Endothelial cell of umbilical vein (primary cell): ENCODE measurements around the gene TOP1.

Source experiments
- CTCF ChIP-seq, 2 donors: IDR thresholded peaks; 1 replicate in 1 of 2; 2 replicates in 1 of 2; pipeline ENCODE4 v1.5.1; 2011; ENCODE audit warnings: low read length in 2 of 2, mild to moderate bottlenecking in 2 of 2, moderate library complexity in 2 of 2, control low read depth in 1 of 2, inconsistent platforms in 1 of 2, low read depth in 1 of 2; ENCODE audit not compliant: insufficient read depth in 1 of 2; ENCODE audit errors: extremely low read depth in 1 of 2
- MAX ChIP-seq: IDR thresholded peaks from 2 replicates; pipeline ENCODE4 v1.6.1; 2011; ENCODE audit not compliant: insufficient read depth, insufficient read length
- POLR2A ChIP-seq: IDR thresholded peaks from 2 replicates; pipeline ENCODE4 v1.6.1; 2012; ENCODE audit warnings: low read depth, mild to moderate bottlenecking, control low read depth, low read length
- POLR2AphosphoS5 ChIP-seq: IDR thresholded peaks from 2 replicates; pipeline ENCODE4 v1.6.1; 2012; ENCODE audit warnings: low read depth, mild to moderate bottlenecking, control low read depth, low read length, moderate library complexity; ENCODE audit not compliant: insufficient read depth

GRCh38 chr20:41167481-41168253 lies 139.0 kb downstream of the TOP1 start:
- TF ChIP-seq POLR2A (no peak), CTCF (IDR thresholded peaks at IDR 0.05; ENCODE audit: extremely low read depth in 1 of 2, insufficient read depth in 1 of 2, low read depth in 1 of 2, low read length in 2 of 2) (no peak), POLR2AphosphoS5 (no peak), MAX (no peak)
